Panc1 (cell line): ENCODE data around the gene MYO16. TPM values are rescaled to one million over a fixed set of nuclear protein-coding genes. Genes with fewer than 3 reads are reported as not detected.

ENCODE experiments used
- ATAC-seq: fragments of 200-7000 bp; cut with Tn5 transposase; 2 replicates; pipeline ENCODE4 v1.9.1; 2020; ENCODE audit warnings: mild to moderate bottlenecking, moderate library complexity
- BruUV-seq: library from RNA; stranded (reverse); fragments of 400-500 nt; replicated peaks from 2 replicates; lab custom pipeline; 2021; lab: Mats Ljungman, UMichigan
- CTCF ChIA-PET: fragments of 300-600 bp; sonication (Branson Sonifier 250); formaldehyde crosslinking; loops from one replicate; lab custom pipeline; 2022; ENCODE audit warnings: antibody characterized with exemption; lab: Charles Lee
- POLR2A ChIA-PET: fragments of 300-600 bp; sonication (Branson Sonifier 250); formaldehyde crosslinking; loops from one replicate; lab custom pipeline; 2022; ENCODE audit warnings: antibody characterized with exemption; lab: Charles Lee
- DNase-seq: peaks from one replicate; pipeline ENCODE4 v3.0.0-alpha.2; 2010; ENCODE audit warnings: low read depth, low spot score
- H3K27ac ChIP-seq: 2 replicates; pipeline ENCODE4 v1.5.1; 2011; ENCODE audit warnings: mild to moderate bottlenecking, low read length, inconsistent platforms
- H3K27me3 ChIP-seq: fragments of 200-500 bp; sonication (Bioruptor generic); 2 replicates; pipeline ENCODE4 v1.6.0; 2014; ENCODE audit warnings: low read length, inconsistent platforms; ENCODE audit not compliant: control insufficient read depth, insufficient read depth
- H3K36me3 ChIP-seq: fragments of 200-500 bp; sonication (Bioruptor generic); 2 replicates; pipeline ENCODE4 v1.5.1; 2014; ENCODE audit warnings: inconsistent platforms, mild to moderate bottlenecking, low read length, moderate library complexity; ENCODE audit not compliant: control insufficient read depth, insufficient read depth
- H3K4me1 ChIP-seq: 2 replicates; pipeline ENCODE4 v1.5.1; 2011; ENCODE audit warnings: inconsistent platforms, mild to moderate bottlenecking, low read length, moderate library complexity; ENCODE audit not compliant: control insufficient read depth, insufficient read depth
- H3K4me3 ChIP-seq, 2 experiments: 2 replicates each; pipeline ENCODE4 v1.5.1; 2011 to 2012; ENCODE audit warnings: low read depth in 2 of 2, low read length in 2 of 2, mild to moderate bottlenecking in 2 of 2, inconsistent platforms in 1 of 2, moderate library complexity in 1 of 2
- H3K9me3 ChIP-seq: fragments of 200-500 bp; sonication (Bioruptor generic); 2 replicates; pipeline ENCODE4 v1.5.1; 2014; ENCODE audit warnings: low read depth, mild to moderate bottlenecking, inconsistent platforms, low read length, moderate library complexity; ENCODE audit not compliant: control insufficient read depth, insufficient read depth
- CTCF ChIP-seq: fragments of 450-650 bp; IDR thresholded peaks from 2 replicates; pipeline ENCODE4 v1.5.1; 2017; ENCODE audit warnings: mild to moderate bottlenecking
- POLR2AphosphoS5 ChIP-seq: IDR thresholded peaks from 2 replicates; pipeline ENCODE4 v1.6.1; 2012; ENCODE audit warnings: mild to moderate bottlenecking, low read depth, low read length, moderate library complexity
- REST ChIP-seq, 2 experiments: IDR thresholded peaks; 2 replicates each; pipeline ENCODE4 v1.6.1; 2011 to 2012; ENCODE audit warnings: low read depth in 2 of 2, control low read depth in 1 of 2, low read length in 1 of 2, mild to moderate bottlenecking in 1 of 2, moderate library complexity in 1 of 2; ENCODE audit not compliant: insufficient read depth in 1 of 2
- SIN3A ChIP-seq: IDR thresholded peaks from 2 replicates; pipeline ENCODE4 v1.6.1; 2012; ENCODE audit warnings: low read depth, mild to moderate bottlenecking, low read length, moderate library complexity, borderline replicate concordance; ENCODE audit not compliant: insufficient read depth
- TCF7L2 ChIP-seq: IDR thresholded peaks from 2 replicates; pipeline ENCODE4 v1.6.1; 2011; ENCODE audit warnings: mild to moderate bottlenecking, low read depth, low read length, inconsistent platforms
- in situ Hi-C: cut with HindIII; loops from 2 replicates; pipeline ENCODE4 v1.10.0; 2016; ENCODE audit warnings: low sequenced_read_pairs, low pct_unique_long_range_greater_than_20kb
- intact Hi-C: fragments of 100-400 bp; cut with micrococcal nuclease; formaldehyde crosslinking; loops from one replicate; pipeline ENCODE4 v1.10.0; 2022; ENCODE audit not compliant: unreplicated experiment
- total RNA-seq: library from RNA; stranded (reverse); gene quantifications from one replicate; pipeline ENCODE4 v1.2.1, GENCODE V29; 2021; ENCODE audit not compliant: unreplicated experiment

MYO16 gene
- total RNA-seq, 1 experiment from 2014 or later, result 0.08 TPM

- CTCF ChIA-PET, result no interaction called here
- no peaks in the 10 kb centered on the region for H3K36me3 ChIP-seq
- H3K9me3 ChIP-seq, result no peaks in the 10 kb centered on the region
- H3K27me3 ChIP-seq, result no peaks in the 10 kb centered on the region
- in situ Hi-C loops (no loop called here), intact Hi-C loops (loop anchor here (10.0 kb wide), 2 partner anchors 166 to 306 kb away; no protein-coding TSS in a partner anchor)
- H3K4me1 ChIP-seq, result no peaks in the 10 kb centered on the region
- no peak for DNase-seq
- no peak for ATAC-seq
- POLR2A ChIA-PET, result no interaction called here
- no peak for TF ChIP-seq POLR2AphosphoS5
- TF ChIP-seq REST (IDR thresholded peaks at IDR 0.05; ENCODE audit: insufficient read depth in 1 of 2, low read depth in 2 of 2, low read length in 1 of 2), result no peak
- no peak for TF ChIP-seq SIN3A
- TF ChIP-seq TCF7L2, result no peak
- no peak overlapping the region for H3K4me3 ChIP-seq
- no peak overlapping the region for H3K27ac ChIP-seq
- BruUV-seq, result no TSS peak
Measured at GRCh38 chr13:108968566-108968965, 339.2 kb downstream of the MYO16 start.

- Histone ChIP-seq H3K27me3 (no peaks in the 10 kb centered on the region), H3K36me3 (no peaks in the 10 kb centered on the region), H3K4me3 (no peak overlapping the region), H3K9me3 (no peaks in the 10 kb centered on the region), H3K27ac (no peak overlapping the region), H3K4me1 (no peaks in the 10 kb centered on the region)
- CTCF ChIA-PET, result no interaction called here
- no peak for ATAC-seq
- intact Hi-C loops (no loop called here), in situ Hi-C loops (no loop called here)
- POLR2A ChIA-PET, result no interaction called here
- no peak for DNase-seq
- TF ChIP-seq SIN3A, result no peak
- BruUV-seq, result no TSS peak
Measured at GRCh38 chr13:108974686-108975085, 345.3 kb downstream of the MYO16 start.

GRCh38 chr13:108980237-108980636 lies 350.8 kb downstream of the MYO16 start:
- ChIA-PET POLR2A (no interaction called here), CTCF (no interaction called here)
- H3K4me1 ChIP-seq, result no peaks in the 10 kb centered on the region
- H3K27me3 ChIP-seq, result no peaks in the 10 kb centered on the region
- BruUV-seq, result no TSS peak
- no peak overlapping the region for H3K4me3 ChIP-seq
- TF ChIP-seq CTCF, result no peak
- no peak for TF ChIP-seq SIN3A
- no peak for TF ChIP-seq TCF7L2
- no peak for TF ChIP-seq REST (IDR thresholded peaks at IDR 0.05; ENCODE audit: insufficient read depth in 1 of 2, low read depth in 2 of 2, low read length in 1 of 2)
- TF ChIP-seq POLR2AphosphoS5, result no peak
- H3K27ac ChIP-seq, result no peak overlapping the region
- no peaks in the 10 kb centered on the region for H3K9me3 ChIP-seq
- in situ Hi-C loops (no loop called here), intact Hi-C loops (no loop called here)
- DNase-seq (no peak), ATAC-seq (no peak)
- H3K36me3 ChIP-seq, result no peaks in the 10 kb centered on the region
